GM18870 (cell line): ENCODE results near the gene LMO2.

Experiments
- ATAC-seq: cut with Tn5 transposase; IDR thresholded peaks from one replicate; pipeline ENCODE4 v1.9.1; 2021; ENCODE audit warnings: moderate library complexity; ENCODE audit not compliant: unreplicated experiment

LMO2 gene

GRCh38 chr11:33915526-33915925 lies 23.6 kb upstream of the LMO2 start:
- ATAC-seq: no peak

GRCh38 chr11:33913991-33914390 lies 22.1 kb upstream of the LMO2 start:
- no peak for ATAC-seq

GRCh38 chr11:33912405-33913361 lies 20.8 kb upstream of the LMO2 start:
- peak; percentile 80 for ATAC-seq

GRCh38 chr11:33910958-33911339 lies 19.1 kb upstream of the LMO2 start:
- no peak for ATAC-seq

GRCh38 chr11:33910296-33910957 lies 18.6 kb upstream of the LMO2 start:
- ATAC-seq: no peak

- no peak for ATAC-seq
Observed at GRCh38 chr11:33909552-33909951, 17.7 kb upstream of the LMO2 start.

- no peak for ATAC-seq
Observed at GRCh38 chr11:33909150-33909549, 17.3 kb upstream of the LMO2 start.

GRCh38 chr11:33907421-33907820 lies 15.5 kb upstream of the LMO2 start:
- no peak for ATAC-seq

- no peak for ATAC-seq
Observed at GRCh38 chr11:33906484-33907186, 14.8 kb upstream of the LMO2 start.

- ATAC-seq: no peak
Observed at GRCh38 chr11:33904102-33904501, 12.2 kb upstream of the LMO2 start.

- ATAC-seq: no peak
Observed at GRCh38 chr11:33900159-33900840, 8.4 kb upstream of the LMO2 start.

GRCh38 chr11:33899400-33900037 lies 7.6 kb upstream of the LMO2 start:
- no peak for ATAC-seq

GRCh38 chr11:33898957-33899356 lies 7.1 kb upstream of the LMO2 start:
- ATAC-seq: no peak

GRCh38 chr11:33897761-33898375 lies 6.0 kb upstream of the LMO2 start:
- no peak for ATAC-seq

- ATAC-seq: no peak
Observed at GRCh38 chr11:33896911-33897310, 5.0 kb upstream of the LMO2 start.

- no peak for ATAC-seq
Observed at GRCh38 chr11:33895752-33896137, 3.9 kb upstream of the LMO2 start.

GRCh38 chr11:33894398-33894746 lies 2.5 kb upstream of the LMO2 start:
- no peak for ATAC-seq

- peak; percentile 82 for ATAC-seq
Observed at GRCh38 chr11:33893711-33894397, 2.0 kb upstream of the LMO2 start.

GRCh38 chr11:33892906-33893594 lies 1.2 kb upstream of the LMO2 start:
- no peak for ATAC-seq
